ENCODE data around the gene GH1.
"Not testable (repeated sequence)": the region's sequence is repeated elsewhere in the genome, so short reads cannot be mapped to it uniquely, and the experiment has no call there.

Gene GH1

DNA sequence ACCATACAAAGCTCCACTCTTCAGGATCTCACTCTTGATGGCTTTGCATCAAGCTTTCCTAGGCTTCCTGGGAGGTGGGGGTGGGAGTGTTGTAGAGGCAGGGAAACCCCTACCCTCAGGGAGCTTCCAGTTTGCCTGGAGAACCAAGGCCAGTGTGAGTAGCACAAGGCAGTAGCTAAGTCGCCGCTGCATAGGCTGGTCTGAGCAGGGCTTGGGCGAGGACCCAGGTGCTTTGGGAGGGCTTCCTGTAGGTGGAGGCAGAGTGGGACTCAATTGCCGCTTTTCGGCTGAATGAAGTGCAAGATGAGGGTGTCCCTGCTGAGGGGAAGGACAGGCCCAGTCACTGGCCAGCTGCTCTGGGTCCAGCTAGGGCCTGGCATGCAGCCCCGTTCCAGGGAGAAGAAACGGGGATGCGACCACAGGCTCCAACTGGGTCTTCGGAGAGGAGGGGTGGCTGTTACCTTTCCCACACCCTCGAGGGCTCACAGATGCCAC lies 9.6 kb upstream of the GH1 start:
- Histone ChIP-seq H3K4me2 (ENCODE audit: low read length) (no peak overlapping the region), H3K27me3 (ENCODE audit: control insufficient read depth, insufficient read depth, low read length) (no peaks in the 10 kb centered on the region), H3K27ac (no peak overlapping the region), H3K4me1 (no peaks in the 10 kb centered on the region), H3K79me2 (no peaks in the 10 kb centered on the region), H2AFZ (no peak overlapping the region), H3K36me3 (ENCODE audit: control insufficient read depth, insufficient read depth, low read length) (no peaks in the 10 kb centered on the region), H3K9ac (no peak overlapping the region), H3K9me3 (ENCODE audit: control insufficient read depth, low read length) (no peaks in the 10 kb centered on the region), H3K4me3 (ENCODE audit: low read depth, low read length) (no peak overlapping the region)
- TF ChIP-seq, protein P1, sequence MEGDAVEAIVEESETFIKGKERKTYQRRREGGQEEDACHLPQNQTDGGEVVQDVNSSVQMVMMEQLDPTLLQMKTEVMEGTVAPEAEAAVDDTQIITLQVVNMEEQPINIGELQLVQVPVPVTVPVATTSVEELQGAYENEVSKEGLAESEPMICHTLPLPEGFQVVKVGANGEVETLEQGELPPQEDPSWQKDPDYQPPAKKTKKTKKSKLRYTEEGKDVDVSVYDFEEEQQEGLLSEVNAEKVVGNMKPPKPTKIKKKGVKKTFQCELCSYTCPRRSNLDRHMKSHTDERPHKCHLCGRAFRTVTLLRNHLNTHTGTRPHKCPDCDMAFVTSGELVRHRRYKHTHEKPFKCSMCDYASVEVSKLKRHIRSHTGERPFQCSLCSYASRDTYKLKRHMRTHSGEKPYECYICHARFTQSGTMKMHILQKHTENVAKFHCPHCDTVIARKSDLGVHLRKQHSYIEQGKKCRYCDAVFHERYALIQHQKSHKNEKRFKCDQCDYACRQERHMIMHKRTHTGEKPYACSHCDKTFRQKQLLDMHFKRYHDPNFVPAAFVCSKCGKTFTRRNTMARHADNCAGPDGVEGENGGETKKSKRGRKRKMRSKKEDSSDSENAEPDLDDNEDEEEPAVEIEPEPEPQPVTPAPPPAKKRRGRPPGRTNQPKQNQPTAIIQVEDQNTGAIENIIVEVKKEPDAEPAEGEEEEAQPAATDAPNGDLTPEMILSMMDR (IDR thresholded peaks at IDR 0.05) = no peak

GRCh38 chr17:63927464-63928171 lies 9.0 kb upstream of the GH1 start:
- TF ChIP-seq, protein P1 (IDR thresholded peaks at IDR 0.05) = no peak
- Histone ChIP-seq H3K79me2 (no peaks in the 10 kb centered on the region), H3K27ac (no peak overlapping the region), H3K4me1 (no peaks in the 10 kb centered on the region), H3K9me3 (ENCODE audit: control insufficient read depth, low read length) (no peaks in the 10 kb centered on the region), H3K36me3 (ENCODE audit: control insufficient read depth, insufficient read depth, low read length) (no peaks in the 10 kb centered on the region), H3K9ac (no peak overlapping the region), H2AFZ (no peak overlapping the region), H3K4me3 (ENCODE audit: low read depth, low read length) (no peak overlapping the region), H3K27me3 (ENCODE audit: control insufficient read depth, insufficient read depth, low read length) (no peaks in the 10 kb centered on the region), H3K4me2 (ENCODE audit: low read length) (no peak overlapping the region)

DNA sequence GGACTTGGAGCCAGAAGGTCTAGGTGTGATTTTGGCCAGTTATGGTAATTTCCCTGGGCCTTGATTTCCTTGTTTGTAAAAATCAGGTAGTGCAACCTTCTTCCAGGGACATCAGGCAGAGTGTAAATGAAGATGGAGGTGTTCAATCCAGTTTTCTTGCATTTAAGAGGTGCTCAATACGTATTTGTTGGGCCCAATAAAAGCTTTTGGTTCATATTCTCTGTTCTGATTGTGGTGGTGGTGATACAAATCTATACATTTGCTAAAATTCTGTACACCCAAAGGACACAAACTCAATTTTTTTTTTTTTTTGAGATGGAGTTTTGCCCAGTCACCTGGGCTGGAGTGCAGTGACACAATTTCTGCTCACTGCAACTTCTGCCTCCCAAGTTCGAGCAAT lies 7.5 kb upstream of the GH1 start:
- no peaks in the 10 kb centered on the region for H3K79me2 ChIP-seq
- H3K9me3 ChIP-seq (ENCODE audit: control insufficient read depth, low read length) = no peaks in the 10 kb centered on the region
- H3K9ac ChIP-seq = no peak overlapping the region
- no peak overlapping the region for H3K4me2 ChIP-seq (ENCODE audit: low read length)
- no peak overlapping the region for H3K4me3 ChIP-seq (ENCODE audit: low read depth, low read length)
- TF ChIP-seq, protein P1 (IDR thresholded peaks at IDR 0.05) = no peak
- no peaks in the 10 kb centered on the region for H3K4me1 ChIP-seq
- H3K36me3 ChIP-seq (ENCODE audit: control insufficient read depth, insufficient read depth, low read length) = no peaks in the 10 kb centered on the region
- H2AFZ ChIP-seq = no peak overlapping the region
- no peaks in the 10 kb centered on the region for H3K27me3 ChIP-seq (ENCODE audit: control insufficient read depth, insufficient read depth, low read length)
- no peak overlapping the region for H3K27ac ChIP-seq

- Histone ChIP-seq H3K4me2 (ENCODE audit: low read length) (no peak overlapping the region), H3K9ac (no peak overlapping the region), H3K36me3 (ENCODE audit: control insufficient read depth, insufficient read depth, low read length) (no peaks in the 10 kb centered on the region), H2AFZ (no peak overlapping the region), H3K27ac (no peak overlapping the region), H3K79me2 (no peaks in the 10 kb centered on the region), H3K9me3 (ENCODE audit: control insufficient read depth, low read length) (no peaks in the 10 kb centered on the region), H3K4me1 (no peaks in the 10 kb centered on the region), H3K27me3 (ENCODE audit: control insufficient read depth, insufficient read depth, low read length) (no peaks in the 10 kb centered on the region), H3K4me3 (ENCODE audit: low read depth, low read length) (no peak overlapping the region)
- TF ChIP-seq, protein P1 (IDR thresholded peaks at IDR 0.05) = no peak
Measured at GRCh38 chr17:63925615-63926014, 7.0 kb upstream of the GH1 start.

- not testable (repeated sequence) for H3K9me3 ChIP-seq (ENCODE audit: control insufficient read depth, low read length); H3K36me3 ChIP-seq (ENCODE audit: control insufficient read depth, insufficient read depth, low read length); H3K27ac ChIP-seq; H3K79me2 ChIP-seq; H3K27me3 ChIP-seq (ENCODE audit: control insufficient read depth, insufficient read depth, low read length); H3K4me1 ChIP-seq; H3K9ac ChIP-seq; H3K4me3 ChIP-seq (ENCODE audit: low read depth, low read length); H2AFZ ChIP-seq; H3K4me2 ChIP-seq (ENCODE audit: low read length)
Measured at GRCh38 chr17:63922402-63922801, 3.8 kb upstream of the GH1 start.

GRCh38 chr17:63920779-63921178 lies 2.1 kb upstream of the GH1 start:
- not testable (repeated sequence) for H3K4me1 ChIP-seq; H3K4me3 ChIP-seq (ENCODE audit: low read depth, low read length); H3K27ac ChIP-seq; H3K9ac ChIP-seq; H3K36me3 ChIP-seq (ENCODE audit: control insufficient read depth, insufficient read depth, low read length); H3K9me3 ChIP-seq (ENCODE audit: control insufficient read depth, low read length); H3K27me3 ChIP-seq (ENCODE audit: control insufficient read depth, insufficient read depth, low read length); H3K4me2 ChIP-seq (ENCODE audit: low read length); H3K79me2 ChIP-seq; H2AFZ ChIP-seq

DNA sequence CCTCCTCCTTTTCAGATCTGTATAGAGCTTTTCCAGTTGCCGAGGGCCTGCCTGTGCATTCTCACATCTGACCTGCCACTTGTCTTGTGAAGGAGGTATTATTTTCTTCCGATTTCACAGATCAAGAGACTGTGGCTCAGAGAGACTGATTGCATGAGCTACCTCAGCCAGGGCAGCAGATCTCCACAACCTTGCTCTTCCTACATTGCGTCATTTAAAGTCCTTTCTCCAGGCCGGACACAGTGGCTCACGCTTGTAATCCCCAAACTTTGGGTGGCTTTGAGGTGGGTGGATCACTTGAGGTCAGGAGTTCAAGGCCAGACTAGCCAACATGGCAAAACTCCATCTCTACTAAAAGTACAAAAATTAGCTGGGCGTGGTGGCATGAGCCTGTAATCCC lies 1.4 kb upstream of the GH1 start:
- not testable (repeated sequence) for H3K27me3 ChIP-seq (ENCODE audit: control insufficient read depth, insufficient read depth, low read length); H3K4me1 ChIP-seq; H3K4me2 ChIP-seq (ENCODE audit: low read length); H3K9ac ChIP-seq; H3K36me3 ChIP-seq (ENCODE audit: control insufficient read depth, insufficient read depth, low read length); H3K4me3 ChIP-seq (ENCODE audit: low read depth, low read length); H3K27ac ChIP-seq; H3K9me3 ChIP-seq (ENCODE audit: control insufficient read depth, low read length); H2AFZ ChIP-seq; H3K79me2 ChIP-seq
